ENCODE data around the gene PXYLP1. TPM values are rescaled to one million over a fixed set of nuclear protein-coding genes. Genes with fewer than 3 reads are reported as not detected.

The PXYLP1 gene
- total RNA-seq, 2 experiments from 2014 or later: 3.6 to 4.2 TPM

- Histone ChIP-seq H3K79me2 (ENCODE audit: insufficient read depth, low read depth, low read length) (no peaks in the 10 kb centered on the region), H3K27ac (ENCODE audit: low read depth, low read length, poor library complexity, severe bottlenecking) (no peak overlapping the region), H2AFZ (ENCODE audit: low read length) (no peak overlapping the region), H3K4me1 (ENCODE audit: insufficient read depth, low read length, poor library complexity, severe bottlenecking) (no peaks in the 10 kb centered on the region), H3K4me3 (ENCODE audit: low read depth, low read length, poor library complexity, severe bottlenecking) (no peak overlapping the region), H3K9me2 (ENCODE audit: insufficient read depth, low read length) (no peaks in the 10 kb centered on the region), H3K36me3 (ENCODE audit: insufficient read depth, low read length) (no peaks in the 10 kb centered on the region), H3K4me2 (ENCODE audit: low read length) (no peak overlapping the region), H3K9me3 (ENCODE audit: low read length) (no peaks in the 10 kb centered on the region), H4K20me1 (ENCODE audit: insufficient read depth, low read length) (no peaks in the 10 kb centered on the region)
- no peak for DNase-seq (ENCODE audit: low spot score)
- no peak for TF ChIP-seq CTCF (conservative IDR thresholded peaks at IDR 0.05; ENCODE audit: low read length)
- TF ChIP-seq EZH2phosphoT487 (IDR thresholded peaks at IDR 0.05; ENCODE audit: borderline replicate concordance, low read depth, low read length): no peak
- intact Hi-C loops (cut with micrococcal nuclease; ENCODE audit: unreplicated experiment): no loop called here
- BruUV-seq (replicated peaks): no TSS peak
- ChIA-PET CTCF (ENCODE audit: unreplicated experiment) (no interaction called here), POLR2A (interaction anchor here (0.6 to 1.6 kb wide), 6 partner anchors 11 to 450 kb away, joined by 3 to 4 read pairs (median 4); no protein-coding TSS in a partner anchor)
These were observed 74.7 kb downstream of the PXYLP1 start for GRCh38 chr3:141306276-141306675.

- Histone ChIP-seq H3K4me2 (ENCODE audit: low read length) (no peak overlapping the region), H4K20me1 (ENCODE audit: insufficient read depth, low read length) (no peaks in the 10 kb centered on the region), H2AFZ (ENCODE audit: low read length) (no peak overlapping the region), H3K9me2 (ENCODE audit: insufficient read depth, low read length) (no peaks in the 10 kb centered on the region), H3K79me2 (ENCODE audit: insufficient read depth, low read depth, low read length) (no peaks in the 10 kb centered on the region), H3K4me1 (ENCODE audit: insufficient read depth, low read length, poor library complexity, severe bottlenecking) (peaks cover under 1% of the 10 kb centered on the region), H3K4me3 (ENCODE audit: low read depth, low read length, poor library complexity, severe bottlenecking) (no peak overlapping the region), H3K9me3 (ENCODE audit: low read length) (no peaks in the 10 kb centered on the region), H3K27ac (ENCODE audit: low read depth, low read length, poor library complexity, severe bottlenecking) (no peak overlapping the region), H3K36me3 (ENCODE audit: insufficient read depth, low read length) (no peaks in the 10 kb centered on the region)
- ChIA-PET POLR2A (interaction anchor here (0.6 to 1.6 kb wide), 3 partner anchors 12 to 79 kb away, joined by 3 to 4 read pairs (median 4); no protein-coding TSS in a partner anchor), CTCF (ENCODE audit: unreplicated experiment) (interaction anchor here (0.6 to 1.1 kb wide), 2 partner anchors 144 to 148 kb away, joined by 4 to 6 read pairs; no protein-coding TSS in a partner anchor)
- TF ChIP-seq CTCF (conservative IDR thresholded peaks at IDR 0.05; ENCODE audit: low read length) (no peak), EZH2phosphoT487 (IDR thresholded peaks at IDR 0.05; ENCODE audit: borderline replicate concordance, low read depth, low read length) (no peak)
- BruUV-seq (replicated peaks): no TSS peak
- intact Hi-C loops (cut with micrococcal nuclease; ENCODE audit: unreplicated experiment): no loop called here
- no peak for DNase-seq (ENCODE audit: low spot score)
These were observed 75.3 kb downstream of the PXYLP1 start for GRCh38 chr3:141306922-141307321.

- ChIA-PET POLR2A (interaction anchor here (0.5 to 1.8 kb wide), 4 partner anchors 13 to 201 kb away, joined by 3 to 4 read pairs (median 4); no protein-coding TSS in a partner anchor), CTCF (ENCODE audit: unreplicated experiment) (interaction anchor here (0.6 to 1.1 kb wide), 2 partner anchors 143 to 148 kb away, joined by 4 to 6 read pairs; no protein-coding TSS in a partner anchor)
- peaks cover 6% of the 10 kb centered on the region for H3K4me1 ChIP-seq (ENCODE audit: insufficient read depth, low read length, poor library complexity, severe bottlenecking)
- no peak for DNase-seq (ENCODE audit: low spot score)
- no peaks in the 10 kb centered on the region for H3K9me2 ChIP-seq (ENCODE audit: insufficient read depth, low read length)
- H3K36me3 ChIP-seq (ENCODE audit: insufficient read depth, low read length): no peaks in the 10 kb centered on the region
- intact Hi-C loops (cut with micrococcal nuclease; ENCODE audit: unreplicated experiment): no loop called here
- H3K4me2 ChIP-seq (ENCODE audit: low read length): no peak overlapping the region
- no peak overlapping the region for H3K4me3 ChIP-seq (ENCODE audit: low read depth, low read length, poor library complexity, severe bottlenecking)
- no TSS peak for BruUV-seq (replicated peaks)
- no peak for TF ChIP-seq EZH2phosphoT487 (IDR thresholded peaks at IDR 0.05; ENCODE audit: borderline replicate concordance, low read depth, low read length)
- no peak for TF ChIP-seq CTCF (conservative IDR thresholded peaks at IDR 0.05; ENCODE audit: low read length)
- no peaks in the 10 kb centered on the region for H4K20me1 ChIP-seq (ENCODE audit: insufficient read depth, low read length)
- no peak overlapping the region for H2AFZ ChIP-seq (ENCODE audit: low read length)
- H3K9me3 ChIP-seq (ENCODE audit: low read length): no peaks in the 10 kb centered on the region
- no peaks in the 10 kb centered on the region for H3K79me2 ChIP-seq (ENCODE audit: insufficient read depth, low read depth, low read length)
- H3K27ac ChIP-seq (ENCODE audit: low read depth, low read length, poor library complexity, severe bottlenecking): no peak overlapping the region
These were observed 75.9 kb downstream of the PXYLP1 start for GRCh38 chr3:141307351-141308059.

Data from OCI-LY7 (cell line).